Uterus (tissue), 4 donors: ENCODE data around the gene SPACA5. TPM values are rescaled to one million over a fixed set of nuclear protein-coding genes. Genes with fewer than 3 reads are reported as not detected.
"Not testable (repeated sequence)": the region's sequence is repeated elsewhere in the genome, so short reads cannot be mapped to it uniquely, and the experiment has no call there.

ENCODE experiments used
- DNase-seq, 2 donors: peaks; one replicate each; pipeline ENCODE4 v3.0.0-alpha.2; 2019 to 2020
- H3K27ac ChIP-seq, 2 donors: fragments of 200-600 bp; sonication (generic); 1 replicate in 1 of 2; 2 replicates in 1 of 2; pipeline ENCODE4 v1.5.1; 2016 to 2018
- H3K27me3 ChIP-seq, 2 donors: fragments of 200-600 bp; sonication (generic); one replicate each; pipeline ENCODE4 v1.5.1; 2018 to 2019; ENCODE audit warnings: control low read depth in 1 of 2
- H3K36me3 ChIP-seq, 2 donors: fragments of 200-600 bp; sonication (generic); one replicate each; pipeline ENCODE4 v1.5.1; 2019; ENCODE audit warnings: control low read depth in 1 of 2
- H3K4me1 ChIP-seq, 2 donors: fragments of 200-600 bp; sonication (generic); one replicate each; pipeline ENCODE4 v1.5.1; 2018 to 2019; ENCODE audit warnings: control low read depth in 1 of 2
- H3K4me3 ChIP-seq, 2 donors: fragments of 200-600 bp; sonication (generic); 1 replicate in 1 of 2; 2 replicates in 1 of 2; pipeline ENCODE4 v1.5.1; 2018 to 2019; ENCODE audit warnings: mild to moderate bottlenecking in 1 of 2
- H3K9me3 ChIP-seq, 2 donors: fragments of 200-600 bp; sonication (generic); one replicate each; pipeline ENCODE4 v1.5.1; 2019; ENCODE audit warnings: control low read depth in 1 of 2
- POLR2A ChIP-seq, 2 donors: fragments of 450-650 bp; IDR thresholded peaks; one replicate each; pipeline ENCODE4 v1.6.1; 2016; ENCODE audit warnings: antibody characterized with exemption in 2 of 2, mild to moderate bottlenecking in 1 of 2, moderate library complexity in 1 of 2
- intact Hi-C: fragments of 100-400 bp; cut with DNase I; formaldehyde crosslinking; loops from one replicate; pipeline ENCODE4 v1.15.1; 2023; ENCODE audit warnings: low total_unique reads
- total RNA-seq, 4 donors: library from RNA; depleted of rRNA in 3 of 4; stranded (reverse); fragments of >200 nt in 3 of 4; gene quantifications; one replicate each; pipeline versions ENCODE4 v1.1.0 to v1.2.4, GENCODE V29; 2014 to 2023
- TF ChIP-seq, protein P1 (sequence below), 4 experiments: fragments of 200-600 bp in 2 of 4; fragments of 450-650 bp in 2 of 4; sonication (generic) in 2 of 4; IDR thresholded peaks; one replicate each; pipeline ENCODE4 v1.5.1; 2016 to 2019; ENCODE audit warnings: antibody characterized with exemption in 4 of 4, mild to moderate bottlenecking in 2 of 4, moderate library complexity in 1 of 4
- donor health status: DM: yes; HTN: yes; CAD: no.

The SPACA5 gene
- total RNA-seq, 4 donors from 2014 or later: not detected

- no peak overlapping the region for H3K4me3 ChIP-seq
- no peaks in the 10 kb centered on the region for H3K9me3 ChIP-seq
- intact Hi-C loops: loop anchor here (10.0 kb wide), 1 partner anchor 156 kb away; no protein-coding TSS in a partner anchor
- TF ChIP-seq POLR2A (IDR thresholded peaks at IDR 0.05): no peak
- TF ChIP-seq, protein P1, sequence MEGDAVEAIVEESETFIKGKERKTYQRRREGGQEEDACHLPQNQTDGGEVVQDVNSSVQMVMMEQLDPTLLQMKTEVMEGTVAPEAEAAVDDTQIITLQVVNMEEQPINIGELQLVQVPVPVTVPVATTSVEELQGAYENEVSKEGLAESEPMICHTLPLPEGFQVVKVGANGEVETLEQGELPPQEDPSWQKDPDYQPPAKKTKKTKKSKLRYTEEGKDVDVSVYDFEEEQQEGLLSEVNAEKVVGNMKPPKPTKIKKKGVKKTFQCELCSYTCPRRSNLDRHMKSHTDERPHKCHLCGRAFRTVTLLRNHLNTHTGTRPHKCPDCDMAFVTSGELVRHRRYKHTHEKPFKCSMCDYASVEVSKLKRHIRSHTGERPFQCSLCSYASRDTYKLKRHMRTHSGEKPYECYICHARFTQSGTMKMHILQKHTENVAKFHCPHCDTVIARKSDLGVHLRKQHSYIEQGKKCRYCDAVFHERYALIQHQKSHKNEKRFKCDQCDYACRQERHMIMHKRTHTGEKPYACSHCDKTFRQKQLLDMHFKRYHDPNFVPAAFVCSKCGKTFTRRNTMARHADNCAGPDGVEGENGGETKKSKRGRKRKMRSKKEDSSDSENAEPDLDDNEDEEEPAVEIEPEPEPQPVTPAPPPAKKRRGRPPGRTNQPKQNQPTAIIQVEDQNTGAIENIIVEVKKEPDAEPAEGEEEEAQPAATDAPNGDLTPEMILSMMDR (IDR thresholded peaks at IDR 0.05): no peak
- no peaks in the 10 kb centered on the region for H3K27me3 ChIP-seq
- H3K27ac ChIP-seq: no peak overlapping the region
- no peaks in the 10 kb centered on the region for H3K4me1 ChIP-seq
- no peaks in the 10 kb centered on the region for H3K36me3 ChIP-seq
- DNase-seq: no peak
These were observed 5.5 kb upstream of the SPACA5 start for GRCh38 chrX:48001260-48001659.

GRCh38 chrX:48002319-48002718, 4.5 kb upstream of the SPACA5 start:
- no peaks in the 10 kb centered on the region for H3K4me1 ChIP-seq
- H3K4me3 ChIP-seq: no peak overlapping the region
- no peaks in the 10 kb centered on the region for H3K36me3 ChIP-seq
- TF ChIP-seq POLR2A (IDR thresholded peaks at IDR 0.05): no peak
- TF ChIP-seq, protein P1 (IDR thresholded peaks at IDR 0.05): no peak
- no peak overlapping the region for H3K27ac ChIP-seq
- DNase-seq: no peak
- no peaks in the 10 kb centered on the region for H3K27me3 ChIP-seq
- intact Hi-C loops: loop anchor here (10.0 kb wide), 1 partner anchor 158 kb away; no protein-coding TSS in a partner anchor
- no peaks in the 10 kb centered on the region for H3K9me3 ChIP-seq

- no peak for TF ChIP-seq POLR2A (IDR thresholded peaks at IDR 0.05)
- TF ChIP-seq, protein P1 (IDR thresholded peaks at IDR 0.05): no peak
- DNase-seq: no peak
- no peaks in the 10 kb centered on the region for H3K36me3 ChIP-seq
- intact Hi-C loops: loop anchor here (10.0 kb wide), 1 partner anchor 158 kb away; no protein-coding TSS in a partner anchor
- H3K27me3 ChIP-seq: no peaks in the 10 kb centered on the region
- H3K4me3 ChIP-seq: peak overlapping the region; percentile 48 to 60
- peak overlapping the region in 1 of 2 donors; percentile 74 for H3K27ac ChIP-seq
- no peaks in the 10 kb centered on the region for H3K9me3 ChIP-seq
- no peaks in the 10 kb centered on the region for H3K4me1 ChIP-seq
These were observed 3.9 kb upstream of the SPACA5 start for GRCh38 chrX:48002929-48003328.

- Histone ChIP-seq H3K4me3 (peak overlapping the region; percentile 48 to 60), H3K27me3 (no peaks in the 10 kb centered on the region), H3K27ac (peak overlapping the region; percentile 72 to 74), H3K4me1 (no peaks in the 10 kb centered on the region), H3K9me3 (no peaks in the 10 kb centered on the region), H3K36me3 (no peaks in the 10 kb centered on the region)
- intact Hi-C loops: loop anchor here (10.0 kb wide), 1 partner anchor 159 kb away; no protein-coding TSS in a partner anchor
- DNase-seq: no peak
- TF ChIP-seq, protein P1 (IDR thresholded peaks at IDR 0.05): no peak
- TF ChIP-seq POLR2A (IDR thresholded peaks at IDR 0.05): no peak
These were observed 3.4 kb upstream of the SPACA5 start for GRCh38 chrX:48003367-48003757.

GRCh38 chrX:48003758-48004457, 2.9 kb upstream of the SPACA5 start, which contains the start of gene ZNF182:
Gene ZNF182, minus strand, starts transcription at chrX:48003989. Its CDS starts 1,380 bp downstream, at chrX:48002609.
- Histone ChIP-seq H3K36me3 (no peaks in the 10 kb centered on the region), H3K4me3 (peak within 1 kb of the TSS; percentile 48 to 60), H3K9me3 (no peaks in the 10 kb centered on the region), H3K27me3 (no peaks in the 10 kb centered on the region), H3K4me1 (no peaks in the 10 kb centered on the region), H3K27ac (peak within 1 kb of the TSS; percentile 72 to 74)
- DNase-seq: peak; percentile 92 to 93
- TF ChIP-seq POLR2A (IDR thresholded peaks at IDR 0.05): peak; percentile 57 to 61
- TF ChIP-seq, protein P1 (IDR thresholded peaks at IDR 0.05): no peak
- intact Hi-C loops: loop anchor here (10.0 kb wide), 1 partner anchor 159 kb away; no protein-coding TSS in a partner anchor

DNA sequence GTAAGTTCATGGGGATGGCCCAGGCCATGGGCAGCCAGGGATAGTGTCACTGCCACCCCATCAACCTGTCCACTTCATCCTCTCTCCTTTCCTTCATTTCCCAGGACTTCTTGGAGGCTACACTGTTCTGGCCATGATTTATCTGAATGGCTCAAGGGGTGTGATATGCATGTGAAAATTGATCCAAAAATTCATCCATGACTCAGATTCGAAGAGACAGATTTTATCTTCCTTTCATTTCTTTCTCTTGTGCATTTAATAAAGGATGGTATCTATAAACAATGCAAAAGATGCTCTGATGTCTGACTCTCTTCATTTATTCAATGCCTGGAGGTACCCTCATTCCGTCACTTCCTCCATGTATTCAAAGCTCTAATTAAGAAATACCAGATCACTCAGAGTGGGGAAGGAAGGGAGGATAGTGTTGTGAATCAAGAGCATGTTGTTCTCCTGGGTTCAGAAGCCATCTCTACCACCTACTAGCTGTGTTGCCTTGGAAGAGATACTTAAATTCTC, 2.7 kb downstream of the SPACA5 start:
- H3K36me3 ChIP-seq, H3K27me3 ChIP-seq, H3K27ac ChIP-seq, H3K9me3 ChIP-seq, H3K4me1 ChIP-seq, H3K4me3 ChIP-seq, DNase-seq: not testable (repeated sequence)
- intact Hi-C loops: loop anchor here (10.0 kb wide), 1 partner anchor 165 kb away; no protein-coding TSS in a partner anchor

GRCh38 chrX:48016583-48017310, 10.0 kb downstream of the SPACA5 start:
- H3K4me3 ChIP-seq, H3K36me3 ChIP-seq, H3K4me1 ChIP-seq, DNase-seq, H3K9me3 ChIP-seq, H3K27me3 ChIP-seq, intact Hi-C loops, H3K27ac ChIP-seq: not testable (repeated sequence)
